Activated CD8-positive, alpha-beta T cell treated with anti-CD3 and anti-CD28 coated beads, Interleukin-2, amount 10 ng/mL, durations not matched to agents 7 days and 5 days (primary cell): ENCODE data around the gene ZBTB34. TPM values are rescaled to one million over a fixed set of nuclear protein-coding genes. Genes with fewer than 3 reads are reported as not detected.

Experiments used
- ATAC-seq: fragments of 150-1000 bp; cut with Tn5 transposase; one replicate; pipeline ENCODE4 v1.10.0; 2021; ENCODE audit warnings: moderate library complexity
- CTCF ChIA-PET: fragments of 350-600 bp; sonication (Branson Sonifier 250); formaldehyde crosslinking; loops from one replicate; lab custom pipeline; 2021; ENCODE audit warnings: antibody characterized with exemption; lab: Charles Lee
- POLR2A ChIA-PET: fragments of 350-600 bp; sonication (Branson Sonifier 250); formaldehyde crosslinking; loops from one replicate; lab custom pipeline; 2021; ENCODE audit warnings: antibody characterized with exemption; lab: Charles Lee
- DNase-seq: peaks from one replicate; pipeline ENCODE4 v3.0.0-alpha.2; 2020
- H3K27ac Mint-ChIP-seq: one replicate; pipeline ENCODE4 v1.8.0; 2021; ENCODE audit warnings: mild to moderate bottlenecking, mixed read lengths
- H3K27me3 Mint-ChIP-seq: one replicate; pipeline ENCODE4 v1.8.0; 2021; ENCODE audit warnings: low read depth, mixed read lengths
- H3K36me3 Mint-ChIP-seq: one replicate; pipeline ENCODE4 v1.8.0; 2021; ENCODE audit warnings: low read depth, mixed read lengths
- H3K4me1 Mint-ChIP-seq: one replicate; pipeline ENCODE4 v1.8.0; 2021; ENCODE audit warnings: low read depth, mixed read lengths
- H3K4me3 Mint-ChIP-seq: one replicate; pipeline ENCODE4 v1.8.0; 2021; ENCODE audit warnings: mild to moderate bottlenecking, mixed read lengths
- H3K9me3 Mint-ChIP-seq: one replicate; pipeline ENCODE4 v1.8.0; 2022; ENCODE audit warnings: mixed read lengths; ENCODE audit not compliant: insufficient read depth
- total RNA-seq, 2 experiments: library from RNA; stranded (reverse); gene quantifications; one replicate each; pipeline ENCODE4 v1.2.3, GENCODE V29; 2021

ZBTB34 gene
- total RNA-seq, 2 experiments from 2014 or later, result 7.7 to 8.1 TPM

DNA sequence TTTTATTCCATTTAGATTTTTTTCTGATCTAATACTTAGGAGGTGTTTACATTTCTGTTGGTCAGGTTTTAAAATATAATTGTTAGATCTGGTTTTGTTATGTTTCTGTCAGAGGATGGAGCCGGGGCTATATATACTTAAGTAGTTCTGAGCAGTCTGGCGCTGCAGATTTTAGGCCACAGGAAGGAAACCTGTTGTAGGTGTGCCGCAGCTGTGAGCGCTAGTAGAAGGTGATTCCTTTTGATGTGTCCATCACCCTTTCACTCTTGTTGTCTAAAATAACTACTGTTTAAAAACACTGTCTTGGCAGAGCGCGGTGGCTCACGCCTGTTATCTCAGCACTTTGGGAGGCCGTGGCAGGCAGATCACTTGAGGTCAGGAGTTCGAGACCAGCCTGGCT lies 17.0 kb downstream of the ZBTB34 start:
- ChIA-PET CTCF (interaction anchor here (0.9 to 1.8 kb wide), 2 partner anchors 18 to 171 kb away, joined by 3 read pairs; no protein-coding TSS in a partner anchor), POLR2A (no interaction called here)
- ATAC-seq (no peak), DNase-seq (no peak)
- Mint-ChIP-seq H3K27me3 (no peaks in the 10 kb centered on the region), H3K36me3 (peaks cover 26% of the 10 kb centered on the region), H3K4me3 (no peak overlapping the region), H3K4me1 (peaks cover 22% of the 10 kb centered on the region), H3K9me3 (no peaks in the 10 kb centered on the region), H3K27ac (peak overlapping the region; percentile 30)

GRCh38 chr9:126879288-126879687 lies 18.8 kb downstream of the ZBTB34 start:
- Mint-ChIP-seq H3K36me3 (peaks cover 31% of the 10 kb centered on the region), H3K27me3 (no peaks in the 10 kb centered on the region), H3K4me3 (no peak overlapping the region), H3K9me3 (no peaks in the 10 kb centered on the region), H3K27ac (no peak overlapping the region), H3K4me1 (peaks cover 16% of the 10 kb centered on the region)
- ATAC-seq (no peak), DNase-seq (no peak)
- POLR2A ChIA-PET, result interaction anchor here (1.2 kb wide), 1 partner anchor 10 kb away, joined by 4 read pairs; no protein-coding TSS in a partner anchor
- CTCF ChIA-PET, result interaction anchor here (1.1 to 1.8 kb wide), 2 partner anchors 9 to 173 kb away, joined by 3 read pairs; no protein-coding TSS in a partner anchor

DNA sequence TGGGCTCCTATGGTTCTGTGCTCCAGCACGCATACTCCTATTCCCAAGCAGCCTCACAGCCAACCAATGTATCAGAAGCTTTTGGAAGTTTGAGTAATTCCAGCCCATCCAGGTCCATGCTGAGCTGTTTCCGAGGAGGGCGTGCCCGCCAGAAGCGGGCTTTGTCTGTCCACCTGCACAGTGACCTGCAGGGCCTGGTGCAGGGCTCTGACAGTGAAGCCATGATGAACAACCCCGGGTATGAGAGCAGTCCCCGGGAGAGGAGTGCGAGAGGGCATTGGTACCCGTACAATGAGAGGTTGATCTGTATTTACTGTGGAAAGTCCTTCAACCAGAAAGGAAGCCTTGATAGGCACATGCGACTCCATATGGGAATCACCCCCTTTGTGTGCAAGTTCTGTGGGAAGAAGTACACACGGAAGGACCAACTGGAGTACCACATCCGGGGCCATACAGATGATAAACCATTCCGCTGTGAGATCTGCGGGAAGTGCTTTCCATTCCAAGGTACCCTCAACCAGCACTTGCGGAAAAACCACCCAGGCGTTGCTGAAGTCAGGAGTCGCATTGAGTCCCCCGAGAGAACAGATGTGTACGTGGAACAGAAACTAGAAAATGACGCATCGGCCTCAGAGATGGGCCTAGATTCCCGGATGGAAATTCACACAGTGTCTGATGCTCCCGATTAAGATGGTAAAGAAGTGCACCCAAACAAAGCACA lies 19.9 kb downstream of the ZBTB34 start:
- CTCF ChIA-PET, result interaction anchor here (1.1 kb wide), 1 partner anchor 10 kb away, joined by 3 read pairs; no protein-coding TSS in a partner anchor
- H3K36me3 Mint-ChIP-seq, result peaks cover 28% of the 10 kb centered on the region
- DNase-seq (no peak), ATAC-seq (no peak)
- POLR2A ChIA-PET, result interaction anchor here (1.2 kb wide), 1 partner anchor 11 kb away, joined by 4 read pairs; no protein-coding TSS in a partner anchor
- no peaks in the 10 kb centered on the region for H3K27me3 Mint-ChIP-seq
- no peaks in the 10 kb centered on the region for H3K9me3 Mint-ChIP-seq
- no peak overlapping the region for H3K4me3 Mint-ChIP-seq
- H3K4me1 Mint-ChIP-seq, result peaks cover 14% of the 10 kb centered on the region
- H3K27ac Mint-ChIP-seq, result no peak overlapping the region

GRCh38 chr9:126880947-126881332 lies 20.5 kb downstream of the ZBTB34 start:
- Mint-ChIP-seq H3K27me3 (no peaks in the 10 kb centered on the region), H3K9me3 (no peaks in the 10 kb centered on the region), H3K4me3 (no peak overlapping the region), H3K4me1 (peaks cover 14% of the 10 kb centered on the region), H3K36me3 (peaks cover 28% of the 10 kb centered on the region), H3K27ac (no peak overlapping the region)
- DNase-seq (no peak), ATAC-seq (no peak)
- POLR2A ChIA-PET, result interaction anchor here (0.6 kb wide), 1 partner anchor 623 kb away, joined by 3 read pairs; no protein-coding TSS in a partner anchor
- CTCF ChIA-PET, result no interaction called here

DNA sequence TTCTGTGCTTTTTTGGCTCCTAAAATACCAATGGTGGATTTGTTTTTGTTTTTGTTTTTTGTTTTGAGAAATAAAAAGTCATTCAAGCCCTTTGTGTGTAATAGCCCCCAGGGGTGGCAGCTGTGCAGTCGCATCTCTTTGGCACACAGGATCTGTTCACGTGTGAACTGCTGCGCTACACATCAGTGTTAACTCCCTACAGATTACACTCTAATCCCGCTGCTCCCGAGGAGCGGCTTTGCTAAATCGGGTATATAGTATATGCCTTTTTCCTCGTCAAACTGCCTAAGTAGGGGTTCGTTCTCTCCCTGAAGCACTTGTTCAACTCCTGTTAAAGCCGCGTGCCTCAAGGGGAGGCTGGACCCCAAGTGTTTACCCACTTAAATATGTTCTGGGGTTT lies 22.3 kb downstream of the ZBTB34 start:
- no peak for ATAC-seq
- H3K4me1 Mint-ChIP-seq, result peaks cover 1% of the 10 kb centered on the region
- H3K36me3 Mint-ChIP-seq, result peaks cover 28% of the 10 kb centered on the region
- H3K9me3 Mint-ChIP-seq, result no peaks in the 10 kb centered on the region
- no peaks in the 10 kb centered on the region for H3K27me3 Mint-ChIP-seq
- no peak for DNase-seq
- no peak overlapping the region for H3K27ac Mint-ChIP-seq
- no peak overlapping the region for H3K4me3 Mint-ChIP-seq
- ChIA-PET CTCF (no interaction called here), POLR2A (no interaction called here)

DNA sequence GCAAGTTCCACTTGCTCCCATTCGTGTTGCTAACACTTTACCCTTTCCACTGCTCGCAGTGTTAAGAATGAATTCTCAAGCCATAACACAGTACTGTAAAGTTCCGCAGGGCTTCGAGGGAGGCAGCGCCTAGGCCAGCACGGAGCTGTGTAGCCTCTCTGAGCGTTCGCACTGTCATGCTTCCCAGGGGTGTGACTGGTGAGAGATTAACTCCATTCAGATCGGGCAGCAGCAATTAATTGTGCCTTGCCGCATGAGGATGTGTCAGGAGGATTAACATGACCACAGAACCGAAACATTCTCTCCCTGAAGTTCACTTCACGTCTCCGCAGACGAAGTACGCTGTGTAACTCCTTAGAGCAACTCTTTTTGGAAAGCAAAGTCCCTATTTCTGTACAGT lies 23.2 kb downstream of the ZBTB34 start:
- peaks cover 28% of the 10 kb centered on the region for H3K36me3 Mint-ChIP-seq
- H3K27me3 Mint-ChIP-seq, result no peaks in the 10 kb centered on the region
- ChIA-PET POLR2A (no interaction called here), CTCF (no interaction called here)
- H3K27ac Mint-ChIP-seq, result no peak overlapping the region
- no peak overlapping the region for H3K4me3 Mint-ChIP-seq
- H3K4me1 Mint-ChIP-seq, result no peaks in the 10 kb centered on the region
- no peaks in the 10 kb centered on the region for H3K9me3 Mint-ChIP-seq
- ATAC-seq (no peak), DNase-seq (no peak)

- Mint-ChIP-seq H3K27me3 (no peaks in the 10 kb centered on the region), H3K4me3 (no peak overlapping the region), H3K4me1 (no peaks in the 10 kb centered on the region), H3K27ac (no peak overlapping the region), H3K36me3 (peaks cover 14% of the 10 kb centered on the region), H3K9me3 (no peaks in the 10 kb centered on the region)
- CTCF ChIA-PET, result no interaction called here
- ATAC-seq (no peak), DNase-seq (no peak)
- POLR2A ChIA-PET, result no interaction called here
Observed at GRCh38 chr9:126885131-126885641, 24.7 kb downstream of the ZBTB34 start.

DNA sequence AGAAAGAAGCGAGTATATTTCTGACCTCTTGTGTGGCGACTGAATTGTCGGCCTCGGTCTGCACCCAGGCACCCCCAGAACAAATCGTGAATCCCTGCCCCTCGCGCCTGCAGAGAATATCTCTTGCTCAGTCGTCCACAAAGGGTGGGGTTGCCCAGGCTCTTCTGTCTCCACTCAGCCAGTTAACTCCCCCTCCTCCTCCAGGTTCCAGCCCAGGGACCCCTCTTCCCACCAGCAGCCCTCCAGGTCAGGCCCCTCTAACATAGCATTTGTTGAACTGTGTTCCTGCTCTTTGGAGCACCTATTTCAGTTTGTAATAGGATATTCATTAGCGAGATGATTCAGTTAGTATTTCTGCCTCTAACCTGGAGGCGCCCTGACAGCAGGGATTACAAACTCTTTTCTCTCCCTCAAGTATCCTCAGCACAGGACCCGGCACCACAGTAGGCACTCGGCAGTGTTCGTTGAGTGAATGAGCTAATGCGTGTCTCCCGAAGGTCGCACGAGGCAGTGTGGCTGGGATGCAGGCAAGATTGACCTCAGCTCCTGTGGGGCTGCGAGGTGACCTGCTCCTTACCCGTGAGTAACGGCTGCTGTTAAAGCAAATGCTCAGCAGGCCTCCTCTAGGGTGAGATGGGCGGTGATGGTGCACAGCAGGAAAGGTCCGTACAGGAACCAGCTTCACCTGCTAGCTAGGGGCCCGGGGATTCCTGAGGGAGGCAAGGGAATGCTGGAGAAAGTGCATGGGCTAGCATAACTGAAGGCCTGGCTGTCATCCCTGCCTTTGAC lies 25.8 kb downstream of the ZBTB34 start:
- CTCF ChIA-PET, result no interaction called here
- ATAC-seq (no peak), DNase-seq (no peak)
- Mint-ChIP-seq H3K27me3 (no peaks in the 10 kb centered on the region), H3K9me3 (no peaks in the 10 kb centered on the region), H3K27ac (no peak overlapping the region), H3K36me3 (peaks cover 8% of the 10 kb centered on the region), H3K4me3 (no peak overlapping the region), H3K4me1 (no peaks in the 10 kb centered on the region)
- POLR2A ChIA-PET, result no interaction called here

DNA sequence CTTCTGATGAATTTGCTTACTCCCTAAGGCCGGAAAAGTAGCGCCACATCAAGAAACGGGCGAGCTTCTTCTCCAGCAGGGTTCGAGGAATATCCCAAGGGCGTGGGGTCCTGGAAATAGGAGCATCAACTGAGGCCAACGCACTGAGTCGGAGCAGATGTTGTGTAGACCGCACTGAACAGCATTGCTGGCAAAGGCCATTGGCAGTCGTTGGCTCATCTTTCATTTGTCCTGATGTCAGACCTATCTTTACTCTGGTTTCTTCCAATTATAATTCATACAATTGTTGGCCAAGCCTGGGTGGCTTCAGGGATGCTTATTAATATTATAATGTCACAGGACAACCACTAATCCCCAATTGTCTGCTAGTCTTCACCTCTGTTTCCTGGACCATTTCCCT lies 26.5 kb downstream of the ZBTB34 start:
- no peaks in the 10 kb centered on the region for H3K9me3 Mint-ChIP-seq
- H3K4me1 Mint-ChIP-seq, result no peaks in the 10 kb centered on the region
- H3K36me3 Mint-ChIP-seq, result peaks cover 5% of the 10 kb centered on the region
- ATAC-seq, result no peak
- H3K27me3 Mint-ChIP-seq, result no peaks in the 10 kb centered on the region
- POLR2A ChIA-PET, result no interaction called here
- no peak overlapping the region for H3K27ac Mint-ChIP-seq
- DNase-seq, result no peak
- no peak overlapping the region for H3K4me3 Mint-ChIP-seq
- CTCF ChIA-PET, result no interaction called here

DNA sequence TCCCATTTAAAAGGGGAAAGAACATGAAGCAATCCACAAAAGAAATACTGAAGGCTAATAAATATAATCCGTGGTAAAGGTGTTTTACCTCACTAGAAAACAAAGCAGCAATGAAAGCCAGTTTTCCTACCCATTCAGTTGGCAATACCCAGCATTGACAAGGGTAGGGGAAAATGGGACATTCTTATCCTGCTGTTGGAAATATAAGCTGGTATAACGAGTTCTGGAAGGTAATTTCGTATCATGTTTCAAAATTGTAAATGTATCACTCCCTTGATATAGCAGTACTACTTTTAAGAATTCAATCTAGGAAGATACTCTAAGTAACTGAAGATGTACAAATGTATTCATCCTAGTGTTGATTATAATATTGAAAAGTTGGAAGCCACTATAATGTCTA lies 31.2 kb downstream of the ZBTB34 start:
- Mint-ChIP-seq H3K36me3 (no peaks in the 10 kb centered on the region), H3K4me3 (no peak overlapping the region), H3K27me3 (no peaks in the 10 kb centered on the region), H3K4me1 (peaks cover 3% of the 10 kb centered on the region), H3K27ac (no peak overlapping the region), H3K9me3 (no peaks in the 10 kb centered on the region)
- DNase-seq, result no peak
- no peak for ATAC-seq
- ChIA-PET CTCF (no interaction called here), POLR2A (no interaction called here)

DNA sequence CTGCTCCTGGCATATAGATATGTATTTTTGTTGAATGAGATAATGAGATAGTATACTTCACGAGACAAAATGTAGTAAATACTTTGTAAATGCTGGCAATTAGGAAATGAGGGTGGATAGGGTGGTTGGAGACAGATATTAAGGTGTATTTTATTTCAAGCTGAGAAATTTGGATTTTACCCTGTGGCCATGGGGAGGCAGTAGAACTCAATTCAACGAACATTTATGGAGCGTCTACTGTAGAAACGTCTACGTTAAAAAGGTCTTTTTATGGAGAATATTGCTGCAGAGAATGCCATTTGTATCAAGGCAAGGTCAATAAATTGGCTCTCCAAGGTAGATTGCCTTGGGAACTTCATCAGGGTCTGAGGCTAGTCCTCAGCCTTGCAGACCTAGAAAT lies 32.6 kb downstream of the ZBTB34 start:
- CTCF ChIA-PET, result interaction anchor here (0.7 kb wide), 2 partner anchors 10 to 25 kb away, joined by 3 read pairs; no protein-coding TSS in a partner anchor
- no peak for DNase-seq

More for the DNA sequence above, 32.6 kb downstream of the ZBTB34 start:
- no peak overlapping the region for H3K27ac Mint-ChIP-seq
- peaks cover 2% of the 10 kb centered on the region for H3K27me3 Mint-ChIP-seq
- no peak overlapping the region for H3K4me3 Mint-ChIP-seq
- ATAC-seq, result no peak
- no peaks in the 10 kb centered on the region for H3K9me3 Mint-ChIP-seq
- peaks cover 3% of the 10 kb centered on the region for H3K4me1 Mint-ChIP-seq
- POLR2A ChIA-PET, result no interaction called here
- H3K36me3 Mint-ChIP-seq, result no peaks in the 10 kb centered on the region
